K562 (cell line): ENCODE data around the gene CFD. TPM values are rescaled to one million over a fixed set of nuclear protein-coding genes. Genes with fewer than 3 reads are reported as not detected.

Source experiments
- ADNP ChIP-seq: fragments of 200-800 bp; sonication (Bioruptor generic); IDR thresholded peaks from 2 replicates; pipeline ENCODE4 v1.6.1; 2016; ENCODE audit warnings: missing genetic modification characterization, missing compliant biosample characterization
- ATF1 ChIP-seq, 2 experiments: fragments of 450-650 bp in 1 of 2; IDR thresholded peaks; 2 replicates each; pipeline ENCODE4 v1.6.1; 2016; ENCODE audit warnings: missing compliant biosample characterization in 1 of 2, missing genetic modification characterization in 1 of 2
- CBFB ChIP-seq: sonication (generic); formaldehyde crosslinking; IDR thresholded peaks from 2 replicates; pipeline ENCODE4 v1.4.0; 2020; ENCODE audit warnings: mild to moderate bottlenecking, missing genetic modification reagents
- CBX3 ChIP-seq, 2 experiments: IDR thresholded peaks; 1 replicate in 1 of 2; 2 replicates in 1 of 2; pipeline ENCODE4 v1.6.1; 2012; ENCODE audit warnings: inconsistent platforms in 2 of 2, low read length in 2 of 2, borderline replicate concordance in 1 of 2, control low read depth in 1 of 2
- CEBPG ChIP-seq, 3 experiments: fragments of 200-800 bp in 1 of 3; sonication (Bioruptor generic) in 1 of 3; sonication (generic) in 1 of 3; formaldehyde crosslinking in 1 of 3; IDR thresholded peaks in 2 of 3; conservative IDR thresholded peaks in 1 of 3; 2 replicates each; pipeline versions ENCODE4 v1.6.1 to v1.8.0; 2016 to 2022; ENCODE audit warnings: missing compliant biosample characterization in 2 of 3, missing genetic modification characterization in 2 of 3, mild to moderate bottlenecking in 1 of 3, missing genetic modification reagents in 1 of 3
- FOSL1 ChIP-seq: fragments of 200-800 bp; sonication (Bioruptor generic); conservative IDR thresholded peaks from 2 replicates; pipeline ENCODE4 v1.6.1; 2016; ENCODE audit warnings: missing genetic modification characterization, missing compliant biosample characterization
- SREBF1 ChIP-seq: fragments of 150-350 bp; IDR thresholded peaks from 2 replicates; pipeline ENCODE4 v1.6.1; 2014; ENCODE audit warnings: antibody characterized with exemption, low read depth, low read length, borderline replicate concordance
- SRF ChIP-seq, 2 experiments: fragments of 250-450, 450-650 bp in 1 of 2; sonication (Bioruptor Pico) in 1 of 2; sonication (generic) in 1 of 2; formaldehyde crosslinking; IDR thresholded peaks; 2 replicates each; pipeline versions ENCODE4 v1.5.0 to v1.5.1; 2020 to 2022; ENCODE audit warnings: mild to moderate bottlenecking in 1 of 2, missing genetic modification reagents in 1 of 2
- ZFX ChIP-seq: sonication (generic); formaldehyde crosslinking; IDR thresholded peaks from 2 replicates; pipeline ENCODE4 v1.8.0; 2022; ENCODE audit warnings: mild to moderate bottlenecking, missing genetic modification reagents, moderate library complexity
- polyA plus RNA-seq, 8 experiments: library from polyadenylated mRNA; depleted of rRNA in 4 of 8; stranded (reverse) in 5 of 8; unstranded in 3 of 8; fragments of >200 nt; fragmentation: Nextera tagmentation in 2 of 8; fragmentation: Illumina TruSeq in 1 of 8; extraction: Ambion mirVana in 2 of 8; extraction: Trizol in 1 of 8; gene quantifications; 2 replicates each; pipeline versions ENCODE4 v1.2.1 to v1.2.3, GENCODE V29; 2011 to 2014; ENCODE audit warnings: inconsistent platforms in 1 of 8, missing spikeins in 1 of 8
- total RNA-seq, 7 experiments: library from RNA; depleted of rRNA in 6 of 7; stranded (reverse); fragments of >200 nt in 6 of 7; fragmentation: Illumina TruSeq in 2 of 7; extraction: Trizol in 2 of 7; gene quantifications; 2 replicates each; pipeline versions ENCODE4 v1.2.1 to v1.2.3, GENCODE V29; 2011 to 2021; ENCODE audit warnings: low replicate concordance in 1 of 7
- TF ChIP-seq, protein P1 (sequence below): fragments of 250-450 bp; sonication (Bioruptor Pico); IDR thresholded peaks from 2 replicates; pipeline ENCODE4 v1.5.0; 2021; ENCODE audit warnings: mild to moderate bottlenecking, moderate library complexity
- TF ChIP-seq, protein P2 (sequence below): IDR thresholded peaks from 2 replicates; pipeline ENCODE4 v1.6.1; 2012; ENCODE audit warnings: low read depth, low read length, improper control_type of control experiment, borderline replicate concordance
- TF ChIP-seq, protein P3 (sequence below): fragments of 450-650 bp; IDR thresholded peaks from 2 replicates; pipeline ENCODE4 v1.6.1; 2016
- TF ChIP-seq, protein P4 (sequence below): fragments of 450-650 bp; conservative IDR thresholded peaks from 2 replicates; pipeline ENCODE4 v1.6.1; 2016; ENCODE audit warnings: missing genetic modification characterization, low read depth, mild to moderate bottlenecking, missing compliant biosample characterization, moderate library complexity
- TF ChIP-seq, protein P5 (sequence below): fragments of 450-650 bp; IDR thresholded peaks from 2 replicates; pipeline ENCODE4 v1.6.1; 2016; ENCODE audit warnings: antibody characterized with exemption

CFD gene
- total and polyA plus RNA-seq, 9 of the 15 experiments (the other 6 are each of a cell fraction or from before 2014, with no cell fraction given) = 0.52 to 59.4 (median 7.6) TPM

DNA sequence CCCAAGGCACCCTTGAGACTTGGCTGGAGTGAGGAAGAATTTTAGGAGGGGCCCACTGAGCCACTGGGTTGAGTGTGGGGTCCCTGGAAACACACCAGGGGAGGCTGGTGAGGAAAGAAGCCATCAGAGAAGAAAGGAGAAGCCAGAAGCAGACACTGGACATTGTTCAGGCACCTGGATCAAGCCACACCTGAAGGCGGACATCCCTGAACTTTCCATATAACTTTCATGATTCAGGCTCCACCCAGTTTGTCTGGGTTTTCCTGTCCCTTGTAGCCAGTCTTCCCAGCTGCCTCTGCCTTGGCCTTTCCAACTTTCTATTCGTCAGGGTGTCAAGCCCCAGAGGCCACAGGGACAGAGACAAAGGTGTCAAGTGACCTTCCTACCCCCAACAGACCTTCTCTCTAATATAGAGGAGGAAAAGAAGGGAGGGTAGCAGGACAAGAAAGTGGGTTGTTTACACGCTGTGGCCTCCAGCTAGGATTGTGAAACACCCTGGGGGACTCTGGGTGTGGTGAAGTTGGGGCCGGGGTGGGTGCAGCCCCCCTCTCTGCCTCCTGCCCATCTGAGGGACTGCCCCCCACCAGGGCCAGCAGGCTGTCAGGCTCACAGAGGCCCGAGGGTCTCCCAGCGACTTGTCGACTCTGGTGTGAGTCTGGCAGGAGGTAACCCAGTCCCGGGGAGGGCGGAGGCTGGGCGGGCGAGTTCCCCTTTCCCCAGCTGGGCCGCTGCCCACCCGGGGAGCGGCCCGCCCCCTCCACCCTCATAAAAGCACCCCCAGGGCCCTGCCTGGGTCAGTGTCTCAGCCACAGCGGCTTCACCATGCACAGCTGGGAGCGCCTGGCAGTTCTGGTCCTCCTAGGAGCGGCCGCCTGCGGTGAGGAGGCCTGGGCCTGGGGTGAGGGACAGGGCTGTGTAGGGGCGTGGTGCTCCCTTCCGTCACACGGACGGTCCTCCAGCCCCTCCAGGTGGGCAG, at the start of gene CFD (continued):
- TF ChIP-seq, protein P1, sequence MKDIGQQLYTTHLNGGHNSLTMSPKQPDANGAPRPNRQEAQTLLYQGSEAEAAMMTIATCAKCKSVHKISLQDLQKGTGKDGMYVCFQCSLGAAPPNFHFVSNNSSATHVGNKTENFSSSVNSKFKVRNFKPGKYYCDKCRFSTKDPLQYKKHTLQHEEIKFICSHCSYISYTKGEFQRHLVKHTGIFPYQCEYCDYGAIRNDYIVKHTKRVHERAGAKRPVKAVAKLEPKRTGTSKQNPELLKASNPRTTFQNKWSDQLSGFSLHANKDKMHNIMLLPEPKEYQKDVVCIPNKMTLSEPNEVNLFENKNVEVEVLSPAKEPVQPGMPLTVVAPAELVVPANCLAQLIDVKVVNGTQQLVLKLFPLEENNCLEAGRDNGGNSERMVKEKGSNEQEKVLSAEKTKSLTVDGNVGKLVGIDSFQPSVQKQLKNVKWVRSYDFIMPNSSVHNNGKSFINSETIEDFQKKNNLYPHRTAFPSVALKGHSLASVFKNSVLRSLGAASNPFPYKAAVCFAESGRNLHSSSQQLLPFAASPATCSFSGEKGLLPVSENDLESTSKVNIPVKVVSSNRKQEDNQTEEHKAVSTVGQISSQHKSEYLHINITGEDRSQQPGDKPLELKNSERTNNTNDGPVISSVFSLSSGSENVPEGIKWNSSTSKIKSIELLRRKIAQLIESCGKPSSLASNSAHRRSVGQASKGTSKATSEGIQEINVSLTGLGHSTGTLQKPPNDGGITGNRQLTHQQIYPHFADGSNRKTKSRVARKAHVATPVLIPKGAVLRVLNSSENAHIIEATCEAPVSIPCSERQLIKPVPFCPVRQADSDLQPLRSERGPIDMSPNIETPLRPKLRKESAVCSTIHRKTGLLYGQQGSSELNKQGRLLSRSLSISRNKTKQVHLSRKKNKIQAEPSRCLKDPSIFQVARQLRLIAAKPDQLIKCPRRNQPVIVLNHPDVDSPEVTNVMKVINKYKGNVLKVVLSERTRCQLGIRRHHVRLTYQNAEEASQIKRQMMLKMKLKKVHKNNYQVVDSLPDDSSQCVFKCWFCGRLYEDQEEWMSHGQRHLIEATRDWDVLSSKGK = no peak
- TF ChIP-seq ATF1 (CRISPR knock-in tag; IDR thresholded peaks at IDR 0.05) (no peak), ATF1 (tag; IDR thresholded peaks at IDR 0.05) (no peak), FOSL1 (no peak), ADNP (peak; percentile 70; the same call in 1 of the 2 replicates), SRF (CRISPR knock-in tag; IDR thresholded peaks at IDR 0.05) (no peak), ZFX (CRISPR knock-in tag) (peak; percentile 44), SREBF1 (no peak), CBFB (CRISPR knock-in tag) (no peak), CBX3 (IDR thresholded peaks at IDR 0.05; ENCODE audit: borderline replicate concordance in 1 of 2, low read length in 2 of 2) (no peak), CEBPG (CRISPR knock-in tag; IDR thresholded peaks at IDR 0.05) (peak; percentile 55), CEBPG (tag; conservative IDR thresholded peaks at IDR 0.05 in 1 of 2, IDR thresholded peaks at IDR 0.05 in 1 of 2) (no peak)
- TF ChIP-seq, protein P2, sequence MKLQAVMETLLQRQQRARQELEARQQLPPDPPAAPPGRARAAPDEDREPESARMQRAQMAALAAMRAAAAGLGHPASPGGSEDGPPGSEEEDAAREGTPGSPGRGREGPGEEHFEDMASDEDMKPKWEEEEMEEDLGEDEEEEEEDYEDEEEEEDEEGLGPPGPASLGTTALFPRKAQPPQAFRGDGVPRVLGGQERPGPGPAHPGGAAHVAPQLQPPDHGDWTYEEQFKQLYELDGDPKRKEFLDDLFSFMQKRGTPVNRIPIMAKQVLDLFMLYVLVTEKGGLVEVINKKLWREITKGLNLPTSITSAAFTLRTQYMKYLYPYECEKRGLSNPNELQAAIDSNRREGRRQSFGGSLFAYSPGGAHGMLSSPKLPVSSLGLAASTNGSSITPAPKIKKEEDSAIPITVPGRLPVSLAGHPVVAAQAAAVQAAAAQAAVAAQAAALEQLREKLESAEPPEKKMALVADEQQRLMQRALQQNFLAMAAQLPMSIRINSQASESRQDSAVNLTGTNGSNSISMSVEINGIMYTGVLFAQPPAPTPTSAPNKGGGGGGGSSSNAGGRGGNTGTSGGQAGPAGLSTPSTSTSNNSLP = no peak
- TF ChIP-seq, protein P3, sequence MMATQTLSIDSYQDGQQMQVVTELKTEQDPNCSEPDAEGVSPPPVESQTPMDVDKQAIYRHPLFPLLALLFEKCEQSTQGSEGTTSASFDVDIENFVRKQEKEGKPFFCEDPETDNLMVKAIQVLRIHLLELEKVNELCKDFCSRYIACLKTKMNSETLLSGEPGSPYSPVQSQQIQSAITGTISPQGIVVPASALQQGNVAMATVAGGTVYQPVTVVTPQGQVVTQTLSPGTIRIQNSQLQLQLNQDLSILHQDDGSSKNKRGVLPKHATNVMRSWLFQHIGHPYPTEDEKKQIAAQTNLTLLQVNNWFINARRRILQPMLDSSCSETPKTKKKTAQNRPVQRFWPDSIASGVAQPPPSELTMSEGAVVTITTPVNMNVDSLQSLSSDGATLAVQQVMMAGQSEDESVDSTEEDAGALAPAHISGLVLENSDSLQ = peak; percentile 40; the same call in 1 of the 2 replicates
- TF ChIP-seq, protein P4, sequence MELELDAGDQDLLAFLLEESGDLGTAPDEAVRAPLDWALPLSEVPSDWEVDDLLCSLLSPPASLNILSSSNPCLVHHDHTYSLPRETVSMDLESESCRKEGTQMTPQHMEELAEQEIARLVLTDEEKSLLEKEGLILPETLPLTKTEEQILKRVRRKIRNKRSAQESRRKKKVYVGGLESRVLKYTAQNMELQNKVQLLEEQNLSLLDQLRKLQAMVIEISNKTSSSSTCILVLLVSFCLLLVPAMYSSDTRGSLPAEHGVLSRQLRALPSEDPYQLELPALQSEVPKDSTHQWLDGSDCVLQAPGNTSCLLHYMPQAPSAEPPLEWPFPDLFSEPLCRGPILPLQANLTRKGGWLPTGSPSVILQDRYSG (tag) = no peak
- TF ChIP-seq, protein P5, sequence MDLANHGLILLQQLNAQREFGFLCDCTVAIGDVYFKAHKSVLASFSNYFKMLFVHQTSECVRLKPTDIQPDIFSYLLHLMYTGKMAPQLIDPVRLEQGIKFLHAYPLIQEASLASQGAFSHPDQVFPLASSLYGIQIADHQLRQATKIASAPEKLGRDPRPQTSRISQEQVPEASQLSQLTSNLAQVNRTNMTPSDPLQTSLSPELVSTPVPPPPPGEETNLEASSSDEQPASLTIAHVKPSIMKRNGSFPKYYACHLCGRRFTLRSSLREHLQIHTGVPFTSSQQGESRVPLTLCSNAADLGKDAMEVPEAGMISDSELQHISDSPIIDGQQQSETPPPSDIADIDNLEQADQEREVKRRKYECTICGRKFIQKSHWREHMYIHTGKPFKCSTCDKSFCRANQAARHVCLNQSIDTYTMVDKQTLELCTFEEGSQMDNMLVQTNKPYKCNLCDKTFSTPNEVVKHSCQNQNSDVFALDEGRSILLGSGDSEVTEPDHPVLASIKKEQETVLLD = no peak
